CD1c-positive myeloid dendritic cell (primary cell): Measurements from ENCODE around the gene HEY2.
"Not testable (repeated sequence)": the region's sequence is repeated elsewhere in the genome, so short reads cannot be mapped to it uniquely, and the experiment has no call there.

Source experiments
- DNase-seq: peaks from one replicate; pipeline ENCODE4 v3.0.0-alpha.2; 2016; ENCODE audit errors: extremely low spot score

HEY2 gene

GRCh38 chr6:125795301-125795700 lies 45.9 kb downstream of the HEY2 start:
- DNase-seq = no peak

GRCh38 chr6:125797120-125797885 lies 47.9 kb downstream of the HEY2 start:
- no peak for DNase-seq

GRCh38 chr6:125797886-125798444 lies 48.5 kb downstream of the HEY2 start:
- no peak for DNase-seq

- peak; percentile 89 for DNase-seq
Measured at GRCh38 chr6:125798734-125799508, 49.5 kb downstream of the HEY2 start.

- DNase-seq = no peak
Measured at GRCh38 chr6:125802383-125802782, 53.0 kb downstream of the HEY2 start.

- peak; percentile 80 for DNase-seq
Measured at GRCh38 chr6:125802943-125803377, 53.5 kb downstream of the HEY2 start.

- no peak for DNase-seq
Measured at GRCh38 chr6:125804264-125804663, 54.8 kb downstream of the HEY2 start.

- not testable (repeated sequence) for DNase-seq
Measured at GRCh38 chr6:125804866-125805425, 55.5 kb downstream of the HEY2 start.

- no peak for DNase-seq
Measured at GRCh38 chr6:125806813-125807212, 57.4 kb downstream of the HEY2 start.

- no peak for DNase-seq
Measured at GRCh38 chr6:125807293-125807692, 57.9 kb downstream of the HEY2 start.

- DNase-seq = no peak
Measured at GRCh38 chr6:125808060-125808459, 58.6 kb downstream of the HEY2 start.

- no peak for DNase-seq
Measured at GRCh38 chr6:125808591-125808990, 59.2 kb downstream of the HEY2 start.

- no peak for DNase-seq
Measured at GRCh38 chr6:125809570-125810170, 60.2 kb downstream of the HEY2 start.

GRCh38 chr6:125810445-125810844 lies 61.0 kb downstream of the HEY2 start:
- DNase-seq = no peak
